ENCODE results near the gene OR51L1.
"Not testable (repeated sequence)": the region's sequence is repeated elsewhere in the genome, so short reads cannot be mapped to it uniquely, and the experiment has no call there.

The OR51L1 gene, protein sequence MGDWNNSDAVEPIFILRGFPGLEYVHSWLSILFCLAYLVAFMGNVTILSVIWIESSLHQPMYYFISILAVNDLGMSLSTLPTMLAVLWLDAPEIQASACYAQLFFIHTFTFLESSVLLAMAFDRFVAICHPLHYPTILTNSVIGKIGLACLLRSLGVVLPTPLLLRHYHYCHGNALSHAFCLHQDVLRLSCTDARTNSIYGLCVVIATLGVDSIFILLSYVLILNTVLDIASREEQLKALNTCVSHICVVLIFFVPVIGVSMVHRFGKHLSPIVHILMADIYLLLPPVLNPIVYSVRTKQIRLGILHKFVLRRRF

DNA sequence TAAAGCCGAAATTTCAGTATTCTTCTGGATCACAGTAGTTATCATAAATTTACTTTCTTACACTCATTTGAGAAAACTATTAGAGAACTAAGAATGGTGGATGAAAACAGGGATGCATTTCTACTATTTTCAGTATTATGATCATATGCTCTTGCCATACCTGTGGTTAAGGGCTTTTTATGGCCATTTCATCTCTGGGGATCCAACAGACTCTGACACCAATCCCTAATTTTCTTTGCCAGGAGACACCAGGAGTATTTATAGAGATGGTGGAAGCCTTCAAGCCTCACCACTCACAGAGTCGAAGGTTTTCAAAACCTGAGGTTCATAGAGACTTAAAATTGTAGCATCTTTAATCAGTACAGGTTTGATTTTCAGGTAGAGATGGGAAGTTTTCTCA is at the start of gene OR51L1:
TSS of gene OR51L1 (plus strand) at position 301 of the 400 bp plus-strand sequence. CDS start 4,132 bp downstream, outside the sequence.
- no peaks in the 10 kb centered on the region for H3K27me3 Mint-ChIP-seq (ENCODE audit: low read depth)
- no peak within 1 kb of the TSS for H3K4me3 Mint-ChIP-seq
- no peak for DNase-seq (ENCODE audit: low spot score)
- H3K4me1 Mint-ChIP-seq (ENCODE audit: low read depth), result peaks cover 3% of the 10 kb centered on the region
- H3K9me3 Mint-ChIP-seq, result no peaks in the 10 kb centered on the region
- no peak within 1 kb of the TSS for H3K27ac Mint-ChIP-seq
- H3K36me3 Mint-ChIP-seq (ENCODE audit: low read depth), result no peaks in the 10 kb centered on the region

GRCh38 chr11:4947505-4947904 is 47.1 kb upstream of the OR51L1 start, which contains the start of gene OR51A4:
Gene OR51A4 (minus strand): TSS chr11:4947605. CDS start chr11:4947100, 505 bp downstream.
- H3K4me1 Mint-ChIP-seq (ENCODE audit: low read depth), result no peaks in the 10 kb centered on the region
- H3K4me3 Mint-ChIP-seq, result no peak within 1 kb of the TSS
- no peak within 1 kb of the TSS for H3K27ac Mint-ChIP-seq
- DNase-seq (ENCODE audit: low spot score), result no peak
- no peaks in the 10 kb centered on the region for H3K9me3 Mint-ChIP-seq
- no peaks in the 10 kb centered on the region for H3K36me3 Mint-ChIP-seq (ENCODE audit: low read depth)
- no peaks in the 10 kb centered on the region for H3K27me3 Mint-ChIP-seq (ENCODE audit: low read depth)

DNA sequence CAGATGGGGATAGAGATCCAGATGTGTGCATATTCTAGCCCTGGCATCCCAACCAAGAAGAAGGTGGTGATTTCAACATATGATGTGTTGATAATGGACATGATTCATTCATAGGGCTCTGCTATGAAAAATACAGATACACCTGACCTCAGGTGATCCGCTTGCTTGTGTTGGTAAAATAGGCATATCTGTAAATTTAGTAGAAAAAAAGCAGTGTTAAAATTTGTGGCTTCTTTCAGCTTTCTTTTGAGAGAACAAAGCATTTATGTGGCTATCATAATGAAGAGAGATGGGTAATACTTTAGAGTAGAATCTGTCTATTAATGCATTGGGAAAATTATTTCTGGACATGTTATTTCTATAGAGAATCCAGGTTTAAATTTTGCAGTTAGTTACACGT is 39.0 kb upstream of the OR51L1 start, which contains the start of gene OR51A2:
TSS of gene OR51A2 (minus strand) at position 101 of the 400 bp plus-strand sequence. CDS start at position 101, 0 bp downstream.
- H3K9me3 Mint-ChIP-seq; H3K4me1 Mint-ChIP-seq (ENCODE audit: low read depth); H3K27ac Mint-ChIP-seq; H3K27me3 Mint-ChIP-seq (ENCODE audit: low read depth); H3K4me3 Mint-ChIP-seq; DNase-seq (ENCODE audit: low spot score); H3K36me3 Mint-ChIP-seq (ENCODE audit: low read depth): not testable (repeated sequence)

DNA sequence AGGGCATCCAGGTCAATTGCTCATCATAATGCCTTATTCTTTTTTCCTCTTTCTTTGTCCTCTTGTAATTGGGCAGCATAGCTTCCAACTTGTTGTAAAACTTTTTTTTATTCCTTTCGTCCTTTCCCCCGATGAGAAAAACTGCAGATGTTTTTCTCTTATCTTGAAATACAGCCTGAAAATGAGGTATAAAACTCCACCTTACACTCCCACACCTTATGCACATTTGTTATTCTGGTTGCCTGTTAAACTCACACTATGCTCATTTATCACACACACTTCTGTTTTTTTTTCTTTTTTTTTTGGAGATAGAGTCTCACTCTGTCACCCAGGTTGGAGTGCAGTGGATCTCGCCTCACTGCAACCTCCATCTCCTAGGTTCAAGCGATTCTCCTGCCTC is 37.3 kb upstream of the OR51L1 start:
- Mint-ChIP-seq H3K4me3 (no peak overlapping the region), H3K36me3 (ENCODE audit: low read depth) (no peaks in the 10 kb centered on the region), H3K27me3 (ENCODE audit: low read depth) (no peaks in the 10 kb centered on the region), H3K9me3 (no peaks in the 10 kb centered on the region), H3K4me1 (ENCODE audit: low read depth) (no peaks in the 10 kb centered on the region), H3K27ac (no peak overlapping the region)
- DNase-seq (ENCODE audit: low spot score), result no peak

GRCh38 chr11:4960877-4961276 is 33.8 kb upstream of the OR51L1 start:
- Mint-ChIP-seq H3K36me3 (ENCODE audit: low read depth) (no peaks in the 10 kb centered on the region), H3K4me1 (ENCODE audit: low read depth) (no peaks in the 10 kb centered on the region)

GRCh38 chr11:4962816-4963215 is 31.8 kb upstream of the OR51L1 start:
- Mint-ChIP-seq H3K9me3 (no peaks in the 10 kb centered on the region), H3K36me3 (ENCODE audit: low read depth) (no peaks in the 10 kb centered on the region), H3K27ac (no peak overlapping the region), H3K4me1 (ENCODE audit: low read depth) (no peaks in the 10 kb centered on the region), H3K4me3 (no peak overlapping the region), H3K27me3 (ENCODE audit: low read depth) (no peaks in the 10 kb centered on the region)
- no peak for DNase-seq (ENCODE audit: low spot score)

More at GRCh38 chr11:4960877-4961276, 33.8 kb upstream of the OR51L1 start:
- no peak overlapping the region for H3K4me3 Mint-ChIP-seq
- H3K27me3 Mint-ChIP-seq (ENCODE audit: low read depth), result no peaks in the 10 kb centered on the region
- no peak for DNase-seq (ENCODE audit: low spot score)
- no peaks in the 10 kb centered on the region for H3K9me3 Mint-ChIP-seq
- H3K27ac Mint-ChIP-seq, result no peak overlapping the region

- H3K27me3 Mint-ChIP-seq (ENCODE audit: low read depth), result no peaks in the 10 kb centered on the region
- H3K36me3 Mint-ChIP-seq (ENCODE audit: low read depth), result no peaks in the 10 kb centered on the region
- no peak overlapping the region for H3K27ac Mint-ChIP-seq
- H3K4me1 Mint-ChIP-seq (ENCODE audit: low read depth), result no peaks in the 10 kb centered on the region
- H3K9me3 Mint-ChIP-seq, result no peaks in the 10 kb centered on the region
- no peak overlapping the region for H3K4me3 Mint-ChIP-seq
- no peak for DNase-seq (ENCODE audit: low spot score)
These were observed 19.2 kb upstream of the OR51L1 start for GRCh38 chr11:4975436-4975835.

DNA sequence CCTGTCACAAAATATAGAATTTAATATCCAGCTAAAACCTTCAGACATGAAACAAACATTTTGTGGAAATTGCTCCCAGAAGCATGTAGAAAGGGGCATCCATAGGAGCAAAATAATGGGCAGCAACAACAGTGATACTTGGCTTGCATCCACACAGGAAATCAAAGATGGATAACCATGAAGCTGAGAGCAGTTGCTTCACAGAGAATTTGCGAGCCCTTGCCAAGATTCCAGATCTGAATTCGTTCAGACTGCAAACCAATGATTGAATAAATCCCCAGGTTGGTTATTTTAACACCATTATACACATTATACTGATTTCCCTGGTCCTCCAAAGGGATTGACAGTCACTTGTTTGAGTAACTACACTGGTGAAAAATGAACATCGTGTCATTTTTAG is 15.6 kb upstream of the OR51L1 start:
- Mint-ChIP-seq H3K36me3 (ENCODE audit: low read depth) (no peaks in the 10 kb centered on the region), H3K4me1 (ENCODE audit: low read depth) (no peaks in the 10 kb centered on the region), H3K9me3 (no peaks in the 10 kb centered on the region), H3K27me3 (ENCODE audit: low read depth) (no peaks in the 10 kb centered on the region), H3K4me3 (no peak overlapping the region), H3K27ac (no peak overlapping the region)
- no peak for DNase-seq (ENCODE audit: low spot score)

GRCh38 chr11:4982678-4983077 is 12.0 kb upstream of the OR51L1 start:
- Mint-ChIP-seq H3K27me3 (ENCODE audit: low read depth) (no peaks in the 10 kb centered on the region), H3K9me3 (no peaks in the 10 kb centered on the region), H3K36me3 (ENCODE audit: low read depth) (no peaks in the 10 kb centered on the region), H3K4me3 (no peak overlapping the region), H3K27ac (no peak overlapping the region), H3K4me1 (ENCODE audit: low read depth) (no peaks in the 10 kb centered on the region)
- no peak for DNase-seq (ENCODE audit: low spot score)

DNA sequence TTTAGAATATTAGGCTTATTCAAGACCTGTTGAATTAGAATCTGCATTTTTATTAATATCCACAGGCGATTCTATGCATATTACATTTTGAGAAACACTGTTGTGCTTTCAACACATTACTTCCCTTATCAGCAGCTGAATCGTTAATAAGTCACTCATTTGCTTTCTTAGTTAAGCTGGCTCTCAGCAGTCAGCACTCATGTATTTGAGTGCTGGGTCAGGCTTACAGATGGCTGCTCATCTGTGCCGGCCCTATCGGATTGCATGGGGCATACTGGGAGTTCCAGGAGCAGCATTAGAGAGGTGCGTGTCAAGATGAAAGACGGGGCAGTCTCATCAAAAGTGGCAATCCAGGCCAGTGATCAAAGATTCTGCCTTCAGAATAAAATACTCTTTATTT is 10.8 kb upstream of the OR51L1 start:
- Mint-ChIP-seq H3K27me3 (ENCODE audit: low read depth) (no peaks in the 10 kb centered on the region), H3K36me3 (ENCODE audit: low read depth) (no peaks in the 10 kb centered on the region), H3K4me3 (no peak overlapping the region), H3K4me1 (ENCODE audit: low read depth) (no peaks in the 10 kb centered on the region), H3K27ac (no peak overlapping the region), H3K9me3 (no peaks in the 10 kb centered on the region)
- no peak for DNase-seq (ENCODE audit: low spot score)

- Mint-ChIP-seq H3K4me3 (no peak overlapping the region), H3K27ac (no peak overlapping the region), H3K9me3 (no peaks in the 10 kb centered on the region), H3K27me3 (ENCODE audit: low read depth) (no peaks in the 10 kb centered on the region), H3K4me1 (ENCODE audit: low read depth) (peaks cover 3% of the 10 kb centered on the region), H3K36me3 (ENCODE audit: low read depth) (no peaks in the 10 kb centered on the region)
- DNase-seq (ENCODE audit: low spot score), result no peak
These were observed 3.6 kb upstream of the OR51L1 start for GRCh38 chr11:4991060-4991459.

GRCh38 chr11:5004424-5005274 is 10.0 kb downstream of the OR51L1 start:
- Mint-ChIP-seq H3K4me1 (ENCODE audit: low read depth) (no peaks in the 10 kb centered on the region), H3K36me3 (ENCODE audit: low read depth) (no peaks in the 10 kb centered on the region), H3K4me3 (no peak overlapping the region), H3K27me3 (ENCODE audit: low read depth) (no peaks in the 10 kb centered on the region), H3K9me3 (no peaks in the 10 kb centered on the region), H3K27ac (no peak overlapping the region)
- DNase-seq (ENCODE audit: low spot score), result no peak

DNA sequence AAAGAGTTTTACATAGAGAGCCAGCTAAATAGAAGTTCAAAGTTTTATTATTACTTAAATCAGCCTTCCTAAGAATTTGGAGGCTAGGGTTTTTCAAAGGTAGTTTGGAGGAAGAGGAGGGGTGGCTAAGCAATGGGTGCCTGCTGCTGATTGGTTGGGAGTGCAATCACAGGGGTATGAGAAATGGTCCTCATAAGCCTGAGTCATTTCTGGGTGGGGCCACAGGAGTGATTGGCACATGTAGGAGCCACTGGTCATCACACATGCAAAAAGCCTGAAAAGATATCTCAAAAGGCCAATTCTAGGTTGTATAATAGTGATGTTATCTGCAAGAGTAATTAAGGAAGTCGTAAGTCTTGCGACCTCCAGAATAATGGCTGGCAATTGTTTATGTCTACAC is 12.9 kb downstream of the OR51L1 start:
- Mint-ChIP-seq H3K9me3 (no peaks in the 10 kb centered on the region), H3K4me1 (ENCODE audit: low read depth) (no peaks in the 10 kb centered on the region), H3K27ac (no peak overlapping the region), H3K27me3 (ENCODE audit: low read depth) (no peaks in the 10 kb centered on the region), H3K36me3 (ENCODE audit: low read depth) (no peaks in the 10 kb centered on the region), H3K4me3 (no peak overlapping the region)
- DNase-seq (ENCODE audit: low spot score), result no peak

DNA sequence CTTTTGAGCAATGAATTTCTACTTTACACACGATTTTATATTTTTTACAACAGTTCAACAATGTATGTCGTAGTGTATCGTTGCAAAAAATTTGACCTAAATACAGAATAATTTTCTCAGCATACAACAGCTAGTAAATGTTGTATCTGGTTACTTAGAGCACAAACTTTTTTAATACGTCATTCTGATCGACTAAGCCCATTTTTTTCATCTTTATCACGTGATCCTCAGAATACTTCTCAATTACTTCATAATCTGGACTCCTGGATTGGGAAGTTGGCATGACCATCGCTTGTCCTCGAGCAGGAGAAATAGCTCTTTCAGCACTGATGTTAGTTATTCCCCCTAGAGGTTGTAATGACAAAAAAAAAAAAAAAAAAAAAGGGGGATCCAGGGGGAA is 16.6 kb downstream of the OR51L1 start:
- Mint-ChIP-seq H3K27me3 (ENCODE audit: low read depth) (no peaks in the 10 kb centered on the region), H3K36me3 (ENCODE audit: low read depth) (no peaks in the 10 kb centered on the region), H3K27ac (no peak overlapping the region)

More for the DNA sequence above, 16.6 kb downstream of the OR51L1 start:
- Mint-ChIP-seq H3K4me1 (ENCODE audit: low read depth) (no peaks in the 10 kb centered on the region), H3K4me3 (no peak overlapping the region), H3K9me3 (no peaks in the 10 kb centered on the region)
- no peak for DNase-seq (ENCODE audit: low spot score)
